Stromal cell of bone marrow (primary cell): Measurements from ENCODE around the gene C2CD4C.
A peak's percentile ranks its signal among the peaks of the same experiment; 100 is the strongest.
"Not testable (repeated sequence)": the region's sequence is repeated elsewhere in the genome, so short reads cannot be mapped to it uniquely, and the experiment has no call there.

Experiments
- DNase-seq: peaks from one replicate; pipeline ENCODE4 v3.0.0-alpha.2; 2012; ENCODE audit warnings: low read depth

The C2CD4C gene

DNA sequence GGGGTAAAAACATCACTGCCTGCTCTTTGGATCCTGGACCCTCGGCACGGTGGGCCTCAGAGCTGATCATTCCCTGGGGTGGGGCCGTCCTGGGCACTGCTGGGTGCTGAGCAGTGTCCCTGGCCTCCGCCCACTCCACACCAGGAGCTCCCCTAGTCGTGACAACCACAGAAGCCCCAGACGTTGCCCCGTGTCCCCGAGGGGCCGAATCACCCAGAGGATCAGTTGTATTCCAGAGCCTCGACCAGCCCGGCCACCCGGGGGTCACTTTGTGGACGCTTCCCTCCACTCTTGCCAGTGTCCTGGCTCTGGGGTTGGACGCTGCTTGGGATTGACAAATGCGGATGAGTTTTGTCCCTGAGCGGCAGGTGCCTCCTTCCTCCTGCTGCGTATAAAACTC is 10.2 kb downstream of the C2CD4C start:
- DNase-seq = no peak

DNA sequence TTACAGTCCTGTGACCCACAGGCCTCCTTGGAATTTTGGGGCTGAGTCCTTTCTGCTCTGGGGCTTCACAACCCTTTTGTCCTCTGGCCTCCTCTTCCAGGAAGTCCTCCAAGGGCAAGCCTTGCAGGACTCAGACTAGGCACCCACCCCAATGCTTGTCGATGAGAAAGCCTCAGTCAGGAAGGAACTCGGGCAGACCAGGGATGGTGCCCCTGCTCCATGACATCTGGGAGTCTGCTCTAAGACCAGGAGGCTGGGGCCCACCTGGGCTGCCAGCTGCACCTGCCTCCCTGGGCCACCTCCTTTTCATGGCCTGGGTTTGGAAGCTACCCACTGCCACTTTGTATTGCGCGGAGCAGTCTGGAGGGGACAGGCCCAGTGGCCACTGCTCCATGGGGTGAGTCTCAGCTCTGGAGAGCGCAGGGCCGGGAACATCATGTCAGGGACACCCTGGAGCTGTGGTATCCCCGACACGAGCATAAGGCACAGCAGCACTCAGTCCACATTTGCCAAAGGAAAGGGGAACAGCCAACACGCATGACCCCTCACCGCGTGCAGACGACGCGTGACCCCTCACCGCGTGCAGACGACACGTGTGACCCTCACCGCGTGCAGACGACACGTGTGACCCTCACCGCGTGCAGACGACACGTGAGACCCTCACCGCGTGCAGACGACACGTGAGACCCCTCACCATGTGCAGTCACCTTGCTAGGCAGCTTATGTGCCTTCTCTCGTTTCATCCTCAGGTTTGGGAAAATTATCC is 10.8 kb downstream of the C2CD4C start:
- no peak for DNase-seq

DNA sequence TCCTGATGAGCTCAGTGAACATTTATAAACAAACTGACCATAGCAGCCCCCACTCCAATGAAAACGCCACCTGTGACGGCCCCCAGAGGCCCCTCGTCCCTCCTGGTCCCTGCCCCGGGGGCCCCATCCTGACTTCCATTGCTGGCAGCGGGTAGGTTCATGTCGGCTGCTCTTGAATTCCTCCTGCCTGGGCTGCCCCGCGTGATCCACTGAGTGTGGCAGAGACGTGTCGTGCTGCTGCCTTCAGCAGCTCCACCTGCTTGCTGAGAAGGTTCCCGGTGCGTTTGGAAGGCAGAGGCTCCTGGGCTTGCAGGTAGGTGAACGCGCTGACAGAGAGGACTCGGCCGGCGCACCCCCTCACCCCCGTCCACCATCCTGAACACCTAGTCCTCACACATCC is 11.6 kb downstream of the C2CD4C start:
- DNase-seq = no peak

DNA sequence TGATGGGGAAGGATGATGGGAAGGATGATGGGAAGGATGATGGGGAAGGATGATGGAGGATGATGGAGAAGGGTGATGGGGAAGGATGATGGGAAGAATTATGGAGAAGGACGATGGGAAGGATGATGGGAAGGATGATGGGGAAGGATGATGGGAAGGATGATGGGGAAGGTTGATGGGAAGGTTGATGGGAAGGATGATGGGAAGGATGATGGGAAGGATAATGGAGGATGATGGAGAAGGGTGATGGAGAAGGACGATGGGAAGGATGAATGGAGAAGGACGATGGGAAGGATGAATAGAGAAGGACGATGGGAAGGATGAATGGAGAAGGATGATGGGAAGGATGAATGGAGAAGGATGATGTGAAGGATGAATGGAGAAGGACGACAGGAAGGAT is 13.5 kb downstream of the C2CD4C start:
- no peak for DNase-seq

DNA sequence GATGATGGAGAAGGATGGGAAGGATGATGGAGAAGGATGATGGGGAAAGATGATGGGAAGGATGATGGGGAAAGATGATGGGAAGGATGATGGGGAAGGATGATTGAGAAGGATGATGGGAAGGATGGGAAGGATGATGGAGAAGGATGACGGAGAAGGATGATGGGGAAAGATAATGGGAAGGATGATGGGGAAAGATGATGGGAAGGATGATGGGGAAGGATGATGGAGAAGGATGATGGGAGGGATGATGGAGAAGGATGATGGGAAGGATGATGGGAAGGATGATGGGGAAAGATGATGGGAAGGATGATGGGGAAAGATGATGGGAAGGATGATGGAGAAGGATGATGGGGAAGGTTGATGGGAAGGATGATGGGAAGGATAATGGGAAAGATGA is 14.1 kb downstream of the C2CD4C start:
- not testable (repeated sequence) for DNase-seq

DNA sequence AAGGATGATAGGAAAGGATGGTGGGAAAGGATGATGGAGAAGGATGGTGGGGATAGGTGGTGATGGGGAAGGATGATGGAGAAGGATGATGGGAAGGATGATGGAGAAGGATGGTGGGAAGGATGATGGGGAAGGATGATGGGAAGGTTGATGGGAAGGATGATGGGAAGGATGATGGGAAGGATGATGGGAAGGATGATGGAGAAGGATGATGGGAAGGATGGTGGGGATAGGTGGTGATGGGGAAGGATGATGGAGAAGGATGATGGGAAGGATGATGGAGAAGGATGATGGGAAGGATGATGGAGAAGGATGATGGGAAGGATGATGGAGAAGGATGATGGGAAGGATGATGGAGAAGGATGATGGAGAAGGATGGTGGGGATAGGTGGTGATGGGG is 15.4 kb downstream of the C2CD4C start:
- DNase-seq = not testable (repeated sequence)

DNA sequence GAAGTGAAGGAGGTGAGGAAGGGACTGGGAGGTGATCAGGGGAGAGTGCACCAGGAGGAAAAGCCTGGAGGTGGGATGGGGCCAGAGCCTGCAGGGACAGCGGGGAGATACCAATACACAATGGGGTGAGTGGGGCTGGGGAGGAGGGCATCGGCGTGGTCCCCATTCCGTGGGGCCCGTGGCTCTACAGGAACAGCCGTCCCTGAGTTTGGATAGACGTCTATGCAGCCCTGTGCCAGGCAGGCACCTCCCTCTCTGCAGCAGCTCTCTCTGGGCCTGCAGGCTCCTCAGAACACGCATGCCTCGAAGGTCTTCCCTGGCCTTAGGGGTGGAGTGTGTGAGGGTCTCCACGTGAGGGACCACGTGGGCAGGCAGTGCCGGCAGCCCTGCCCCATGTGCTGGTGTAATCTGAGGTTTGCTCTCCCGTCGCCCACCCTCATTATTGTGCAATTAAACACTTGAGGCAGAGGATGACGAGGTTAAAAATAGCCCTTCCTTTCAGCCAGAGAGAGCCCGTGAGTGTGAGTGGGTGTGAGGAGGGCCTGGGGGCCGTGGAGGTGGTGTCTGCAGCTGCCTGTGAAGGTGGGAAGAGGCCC is 16.5 kb downstream of the C2CD4C start:
- DNase-seq = no peak

DNA sequence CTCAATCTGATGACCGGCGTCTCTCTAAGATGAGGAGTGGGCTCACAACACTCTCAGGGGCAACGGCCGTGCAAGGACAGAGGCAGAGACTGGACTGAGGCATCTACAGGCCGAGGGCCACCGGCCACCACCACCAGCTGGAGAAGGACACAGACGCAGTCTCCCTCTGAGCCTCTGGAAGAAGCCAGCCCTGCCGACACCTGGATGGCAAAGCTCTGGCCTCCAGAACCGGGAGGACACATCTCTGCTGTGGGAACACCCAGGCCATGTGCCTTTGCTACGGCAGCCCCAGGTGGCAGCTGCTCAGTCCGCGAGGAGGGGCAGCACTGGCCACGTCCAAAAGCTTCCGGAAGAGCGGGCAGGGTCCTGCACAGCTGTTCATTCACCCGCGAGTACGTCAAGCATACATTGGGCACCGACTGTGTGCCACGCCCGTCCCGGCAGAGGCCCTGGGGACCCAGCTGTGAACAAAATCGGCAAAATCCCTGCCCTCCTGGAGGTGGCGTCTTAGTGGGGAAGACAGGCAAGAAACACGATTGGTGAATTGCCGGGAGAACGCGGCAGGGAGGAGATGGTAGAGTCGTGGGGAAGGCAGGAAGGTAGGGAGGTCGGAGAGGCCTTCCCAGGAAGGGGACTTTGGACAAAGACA is 17.1 kb downstream of the C2CD4C start:
- no peak for DNase-seq

DNA sequence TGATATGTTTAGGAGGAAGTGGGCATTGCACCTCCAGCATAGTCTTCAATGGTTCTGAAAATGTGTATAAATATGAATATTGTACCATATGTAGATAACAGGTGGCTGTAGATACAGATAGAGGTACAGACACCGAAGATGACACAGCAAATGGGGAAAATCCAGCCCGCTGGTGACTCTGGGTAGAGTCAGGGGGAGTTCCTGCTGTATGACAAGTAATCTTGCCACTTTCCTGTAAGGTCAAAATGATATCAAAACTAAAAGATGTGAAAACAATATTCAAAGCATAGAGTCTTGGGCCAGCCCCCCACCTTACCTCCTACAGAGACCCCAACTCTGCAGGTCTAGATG is 17.8 kb downstream of the C2CD4C start:
- no peak for DNase-seq

DNA sequence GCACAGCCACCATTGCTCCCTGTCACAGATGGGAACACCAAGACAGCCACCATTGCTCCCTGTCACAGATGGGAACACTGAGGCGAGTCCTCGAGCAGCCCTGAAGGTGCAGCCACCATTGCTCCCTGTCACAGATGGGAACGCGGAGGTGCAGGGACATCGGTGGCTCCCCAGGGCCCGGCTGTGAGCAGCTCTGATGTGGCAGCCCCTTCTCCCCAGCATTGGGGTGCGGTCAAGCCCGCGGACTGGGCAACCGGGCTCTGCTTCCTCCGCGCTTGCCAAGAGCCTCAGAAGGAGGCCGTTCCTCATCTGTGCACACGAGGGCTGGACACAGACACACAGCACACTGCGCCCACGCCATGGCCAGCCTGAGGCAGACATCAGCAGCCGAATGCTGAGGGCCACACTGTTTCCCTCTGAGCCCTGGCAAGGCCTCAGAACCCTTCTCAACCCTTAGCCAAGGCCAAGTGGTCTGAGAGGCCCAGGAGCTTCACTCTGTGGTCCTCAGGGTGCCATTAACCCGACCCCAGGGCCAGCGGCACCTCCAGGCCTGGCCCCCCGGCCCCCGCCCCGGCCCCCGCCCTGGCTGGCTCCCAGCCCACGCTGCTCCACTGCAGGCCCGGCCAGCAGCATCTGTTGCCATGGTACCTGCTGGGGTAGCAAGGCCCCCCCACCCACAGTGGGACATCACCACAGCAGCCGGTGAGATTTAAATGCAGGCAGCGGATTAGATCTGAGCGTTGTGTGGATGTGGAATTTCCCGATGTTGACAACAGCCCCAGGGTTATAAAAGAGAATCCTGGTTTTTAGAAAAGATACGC is 18.4 kb downstream of the C2CD4C start:
- no peak for DNase-seq

DNA sequence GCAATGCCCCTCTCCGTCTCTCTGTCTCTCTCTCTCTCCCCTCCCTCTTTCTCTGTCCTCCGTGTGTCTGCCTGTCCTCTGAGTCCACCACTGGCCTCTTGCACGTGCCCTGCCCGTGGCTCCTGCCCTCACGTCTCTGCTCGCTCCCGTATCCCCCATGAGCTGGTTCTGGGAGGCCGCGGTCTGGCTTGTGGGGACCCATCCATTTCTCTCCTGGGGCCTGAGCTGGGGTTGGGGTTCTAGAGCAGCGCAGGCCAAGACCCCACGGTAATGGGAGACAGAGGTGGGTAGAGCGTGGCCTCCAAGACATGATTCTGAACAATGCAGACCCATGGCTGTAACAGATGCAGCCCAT is 19.0 kb downstream of the C2CD4C start:
- no peak for DNase-seq

DNA sequence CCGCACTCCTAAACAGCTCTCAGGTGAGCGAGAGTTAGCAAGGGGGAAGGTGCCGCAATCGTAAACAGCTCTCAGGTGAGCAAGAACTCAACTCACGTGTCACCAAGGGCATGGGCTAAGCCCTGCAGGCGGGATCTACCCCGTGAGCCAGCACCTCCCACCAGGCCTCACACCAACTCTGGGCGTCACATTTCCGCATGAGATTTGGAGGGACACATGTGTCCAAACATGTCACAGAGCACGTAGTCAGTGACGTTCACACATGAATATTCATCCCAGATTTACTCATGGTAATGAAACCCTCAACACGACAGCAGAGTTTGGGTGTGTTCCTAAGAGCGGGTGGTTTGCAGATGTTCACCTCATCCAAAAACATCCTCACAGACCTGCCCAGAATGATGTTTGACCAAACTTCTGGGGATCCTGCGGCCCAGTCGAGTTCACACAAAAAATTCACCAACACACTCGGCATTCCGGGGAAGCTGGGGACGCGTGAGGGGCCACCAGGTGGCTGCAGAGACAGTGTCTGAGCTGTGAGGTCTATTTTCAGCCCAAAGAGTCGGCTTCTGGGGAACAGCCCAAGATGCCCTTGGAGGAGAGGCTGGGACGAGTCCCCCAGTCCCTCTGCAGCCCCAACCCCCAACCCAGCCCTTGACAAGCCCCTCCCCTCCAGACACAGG is 19.6 kb downstream of the C2CD4C start:
- DNase-seq = no peak

DNA sequence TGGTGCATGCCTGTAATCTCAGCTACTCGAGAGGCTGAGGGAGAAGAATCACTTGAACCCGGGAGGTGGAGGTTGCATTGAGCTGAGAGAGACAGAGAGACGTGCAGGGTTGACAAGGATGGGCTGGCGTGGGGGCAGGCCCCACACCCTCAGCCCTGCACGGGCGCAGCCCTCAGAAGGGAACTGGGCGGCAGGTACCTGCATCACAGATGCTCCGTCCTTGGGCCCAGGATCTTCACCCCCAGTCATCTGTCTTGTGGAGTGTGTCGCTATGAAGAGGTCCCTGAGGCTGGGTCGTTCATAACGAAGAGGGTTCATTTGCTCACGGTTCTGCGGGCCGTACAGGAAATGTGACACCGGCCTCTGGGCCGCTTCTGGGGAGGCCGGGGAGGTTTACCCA is 20.3 kb downstream of the C2CD4C start:
- DNase-seq = no peak

DNA sequence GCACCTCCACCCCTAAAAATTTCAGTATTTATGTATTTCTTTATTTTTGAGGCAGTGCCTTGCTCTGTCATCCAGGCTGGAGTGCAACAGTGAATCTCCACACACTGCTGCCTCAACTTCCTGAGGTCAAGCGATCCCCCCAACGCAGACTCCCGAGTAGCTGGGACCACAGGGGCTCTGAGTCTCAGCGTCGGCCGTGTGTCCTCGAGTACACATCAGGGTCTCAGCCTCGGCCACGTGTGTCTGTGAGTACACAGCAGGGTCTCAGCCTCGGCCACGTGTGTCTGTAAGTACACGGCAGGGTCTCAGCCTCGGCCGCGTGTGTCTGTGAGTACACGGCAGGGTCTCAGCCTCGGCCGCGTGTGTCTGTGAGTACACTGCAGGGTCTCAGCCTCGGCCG is 21.2 kb downstream of the C2CD4C start:
- no peak for DNase-seq

DNA sequence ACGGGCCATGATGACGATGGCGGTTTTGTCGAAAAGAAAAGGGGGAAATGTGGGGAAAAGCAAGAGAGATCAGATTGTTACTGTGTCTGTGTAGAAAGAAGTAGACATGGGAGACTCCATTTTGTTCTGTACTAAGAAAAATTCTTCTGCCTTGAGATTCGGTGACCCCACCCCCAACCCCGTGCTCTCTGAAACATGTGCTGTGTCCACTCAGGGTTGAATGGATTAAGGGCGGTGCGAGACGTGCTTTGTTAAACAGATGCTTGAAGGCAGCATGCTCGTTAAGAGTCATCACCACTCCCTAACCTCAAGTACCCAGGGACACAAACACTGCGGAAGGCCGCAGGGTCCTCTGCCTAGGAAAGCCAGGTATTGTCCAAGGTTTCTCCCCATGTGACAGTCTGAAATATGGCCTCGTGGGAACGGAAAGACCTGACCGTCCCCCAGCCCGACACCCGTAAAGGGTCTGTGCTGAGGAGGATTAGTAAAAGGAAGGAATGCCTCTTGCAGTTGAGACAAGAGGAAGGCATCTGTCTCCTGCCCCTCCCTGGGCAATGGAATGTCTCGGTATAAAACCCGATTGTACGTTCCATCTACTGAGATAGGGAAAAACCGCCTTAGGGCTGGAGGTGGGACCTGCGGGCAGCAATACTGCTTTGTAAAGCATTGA is 22.2 kb downstream of the C2CD4C start:
- not testable (repeated sequence) for DNase-seq

DNA sequence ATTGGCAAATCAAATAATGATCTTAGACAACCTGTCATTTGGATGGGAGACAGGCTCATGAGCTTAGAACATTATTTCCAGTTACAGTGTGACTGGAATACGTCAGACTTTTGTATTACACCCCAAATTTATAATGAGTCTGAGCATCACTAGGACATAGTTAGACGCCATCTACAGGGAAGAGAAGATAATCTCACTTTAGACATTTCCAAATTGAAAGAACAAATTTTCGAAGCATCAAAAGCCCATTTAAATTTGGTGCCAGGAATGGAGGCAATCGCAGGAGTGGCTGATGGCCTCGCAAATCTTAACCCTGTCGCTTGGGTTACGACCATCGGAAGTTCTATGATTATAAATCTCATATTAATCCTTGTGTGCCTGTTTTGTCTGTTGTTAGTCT is 22.8 kb downstream of the C2CD4C start:
- not testable (repeated sequence) for DNase-seq

DNA sequence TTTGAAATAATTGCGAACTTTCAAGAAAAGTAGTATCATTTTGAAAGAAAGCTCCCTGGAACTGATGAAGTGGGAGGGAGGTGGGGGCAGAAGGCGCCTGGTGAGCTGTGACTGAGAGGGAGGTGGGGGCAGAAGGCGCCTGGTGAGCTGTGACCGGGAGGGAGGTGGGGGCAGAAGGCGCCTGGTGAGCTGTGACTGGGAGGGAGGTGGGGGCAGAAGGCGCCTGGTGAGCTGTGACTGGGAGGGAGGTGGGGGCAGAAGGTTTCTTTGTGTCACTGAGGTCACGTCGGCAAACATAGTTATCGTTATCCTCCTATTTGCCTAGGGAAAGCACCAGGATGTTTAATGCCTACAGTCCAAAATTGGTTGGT is 24.2 kb downstream of the C2CD4C start:
- DNase-seq = no peak

DNA sequence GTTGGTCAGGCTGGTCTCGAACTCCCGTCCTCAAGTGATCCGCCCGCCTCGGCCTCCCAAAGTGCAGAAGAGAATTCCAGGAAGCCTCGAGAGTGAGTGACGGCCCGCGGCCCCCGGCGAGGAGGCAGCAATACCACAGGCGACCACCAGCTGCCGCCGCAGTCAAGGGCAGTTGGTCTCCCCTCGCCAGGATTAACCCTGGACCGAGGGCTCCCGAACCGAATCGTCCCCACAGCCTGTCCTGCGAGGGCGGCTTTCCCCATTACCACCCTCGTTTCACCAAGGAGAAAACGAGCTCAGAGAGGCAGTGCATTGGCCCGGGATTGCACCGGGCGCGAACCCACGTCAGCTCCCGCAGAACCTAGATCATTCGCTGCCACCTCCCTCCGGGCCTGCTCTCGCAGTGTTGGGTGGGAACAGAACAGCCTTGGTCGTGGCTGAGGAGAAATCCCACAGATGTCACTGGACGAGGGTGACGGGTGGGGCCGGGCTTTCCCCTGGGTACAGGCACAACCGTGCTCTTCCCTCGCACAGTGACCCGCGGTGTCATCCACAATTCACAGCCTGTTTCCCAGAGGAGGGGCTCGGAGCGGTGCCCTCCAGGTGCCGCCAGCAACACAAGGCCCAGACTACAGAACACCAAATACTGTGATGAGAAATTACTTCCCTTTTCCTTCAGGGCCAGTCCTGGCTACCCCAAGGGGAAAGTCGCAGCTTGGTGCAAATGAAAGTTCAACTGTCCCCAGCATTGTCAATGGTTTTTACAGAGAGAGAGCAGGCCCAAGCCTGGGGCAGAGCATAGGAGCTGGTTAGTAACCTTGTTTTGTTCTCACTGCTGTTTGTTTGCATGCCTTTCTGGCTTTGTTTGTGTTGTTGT is 24.8 kb downstream of the C2CD4C start:
- no peak for DNase-seq

DNA sequence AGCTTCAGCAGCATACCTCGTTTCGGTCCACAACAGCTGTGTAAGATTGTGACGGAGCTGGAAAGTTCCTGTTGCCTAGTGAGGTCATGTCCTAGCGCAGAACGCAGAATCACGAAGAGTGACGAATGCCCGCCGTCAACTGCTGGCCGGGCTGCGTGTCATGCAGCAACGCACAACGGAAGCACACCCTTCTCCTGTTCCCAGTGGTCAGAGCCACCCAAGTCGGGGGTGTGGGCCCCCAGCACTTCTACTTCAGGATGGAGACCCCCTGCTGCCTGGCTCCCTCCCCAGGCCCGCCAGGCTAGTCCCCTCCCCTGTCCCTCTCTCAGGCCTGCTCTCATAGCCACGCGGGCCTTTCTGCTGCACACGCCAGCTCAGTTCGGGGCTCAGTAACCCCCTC is 25.9 kb downstream of the C2CD4C start:
- no peak for DNase-seq

DNA sequence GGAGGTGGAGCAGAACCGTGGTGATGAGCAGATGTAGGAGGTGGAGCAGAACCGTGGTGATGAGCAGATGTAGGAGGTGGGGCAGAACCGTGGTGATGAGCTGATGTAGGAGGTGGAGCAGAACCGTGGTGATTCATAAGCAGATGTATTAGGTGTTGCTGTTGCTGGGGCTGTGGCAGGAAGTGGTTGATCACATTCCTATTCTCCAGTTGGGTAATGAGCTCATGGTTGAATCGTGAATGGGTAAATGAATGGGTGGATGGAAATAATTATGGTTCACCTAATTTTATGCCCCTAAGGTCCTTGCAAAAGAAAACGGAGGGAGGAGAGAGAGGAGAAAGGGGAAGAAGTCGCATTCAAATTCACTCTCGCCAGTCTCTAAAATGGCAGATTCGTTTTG is 26.4 kb downstream of the C2CD4C start:
- DNase-seq = peak; percentile 13

DNA sequence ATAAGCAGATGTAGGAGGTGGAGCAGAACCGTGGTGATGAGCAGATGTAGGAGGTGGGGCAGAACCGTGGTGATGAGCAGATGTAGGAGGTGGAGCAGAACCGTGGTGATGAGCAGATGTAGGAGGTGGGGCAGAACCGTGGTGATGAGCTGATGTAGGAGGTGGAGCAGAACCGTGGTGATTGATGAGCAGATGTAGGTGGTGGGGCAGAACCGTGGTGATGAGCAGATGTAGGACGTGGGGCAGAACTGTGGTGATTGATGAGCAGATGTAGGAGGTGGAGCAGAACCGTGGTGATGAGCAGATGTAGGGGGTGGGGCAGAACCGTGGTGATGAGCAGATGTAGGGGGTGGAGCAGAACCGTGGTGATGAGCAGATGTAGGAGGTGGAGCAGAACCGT is 27.0 kb downstream of the C2CD4C start:
- DNase-seq = not testable (repeated sequence)
